Heart left ventricle (tissue), 13 donors: ENCODE data around the gene PSTPIP1.

Source experiments
- CTCF ChIP-seq, 12 donors: fragments of 200-600 bp; sonication (generic) in 4 of 12; IDR thresholded peaks; one replicate each; pipeline versions ENCODE4 v1.5.0 to v1.8.0; 2018 to 2022; ENCODE audit warnings: antibody characterized with exemption in 12 of 12, mild to moderate bottlenecking in 5 of 12
- POLR2A ChIP-seq, 2 donors: fragments of 450-650 bp; IDR thresholded peaks; one replicate each; pipeline ENCODE4 v1.6.1; 2017; ENCODE audit warnings: antibody characterized with exemption in 2 of 2, mild to moderate bottlenecking in 2 of 2, moderate library complexity in 2 of 2
- donor health status: ischemic (EF 13 %, LVEDD 7.1; RV severe dilation, severe dysfunction).
- donor health status: DM: no; HTN: yes; CAD: no.
- donor health status: DM: no; HTN: no; CAD: no.
- donor health status: ischemic (EF 25% LVEDD 6.9; RV normal size, moderate dysfunction).
- donor health status: ischemic (EF 25% LVEDD 5.7; RV mildly dilated, moderate dysfunction).
- donor health status: ischemic (EF 35%, LVEDD 5.7; RV mildly dilated, moderate dysfunction).
- donor health status: nonischemic (EF 11% LVEDD 7.7; RV severe dilation, severe dysfunction).
- donor health status: DM: yes; HTN: yes; CAD: no.
- donor health status: PGD.
- donor health status: ischemic (EF 29% LVEDD 5.4; RV normal size, mild dysfunction).
- donor health status: nonischemic (EF 23%, LVEDD 6.1; RV moderate dilation, normal function).

- TF ChIP-seq POLR2A (IDR thresholded peaks at IDR 0.05) (no peak), CTCF (IDR thresholded peaks at IDR 0.05) (no peak)
Observed at GRCh38 chr15:77046704-77047412, 51.9 kb downstream of the PSTPIP1 start.
